ENCODE measurements around the gene PMAIP1.

GRCh38 chr18:59939127-59939526, 39.3 kb downstream of the PMAIP1 start:
- no peak for TF ChIP-seq POLR2A (IDR thresholded peaks at IDR 0.05)
- TF ChIP-seq CTCF (IDR thresholded peaks at IDR 0.05 in 8 of 11, conservative IDR thresholded peaks at IDR 0.05 in 3 of 11), result no peak

All from spleen (tissue), 7 donors.